Measurements from ENCODE around the gene MITF.

The MITF gene

DNA sequence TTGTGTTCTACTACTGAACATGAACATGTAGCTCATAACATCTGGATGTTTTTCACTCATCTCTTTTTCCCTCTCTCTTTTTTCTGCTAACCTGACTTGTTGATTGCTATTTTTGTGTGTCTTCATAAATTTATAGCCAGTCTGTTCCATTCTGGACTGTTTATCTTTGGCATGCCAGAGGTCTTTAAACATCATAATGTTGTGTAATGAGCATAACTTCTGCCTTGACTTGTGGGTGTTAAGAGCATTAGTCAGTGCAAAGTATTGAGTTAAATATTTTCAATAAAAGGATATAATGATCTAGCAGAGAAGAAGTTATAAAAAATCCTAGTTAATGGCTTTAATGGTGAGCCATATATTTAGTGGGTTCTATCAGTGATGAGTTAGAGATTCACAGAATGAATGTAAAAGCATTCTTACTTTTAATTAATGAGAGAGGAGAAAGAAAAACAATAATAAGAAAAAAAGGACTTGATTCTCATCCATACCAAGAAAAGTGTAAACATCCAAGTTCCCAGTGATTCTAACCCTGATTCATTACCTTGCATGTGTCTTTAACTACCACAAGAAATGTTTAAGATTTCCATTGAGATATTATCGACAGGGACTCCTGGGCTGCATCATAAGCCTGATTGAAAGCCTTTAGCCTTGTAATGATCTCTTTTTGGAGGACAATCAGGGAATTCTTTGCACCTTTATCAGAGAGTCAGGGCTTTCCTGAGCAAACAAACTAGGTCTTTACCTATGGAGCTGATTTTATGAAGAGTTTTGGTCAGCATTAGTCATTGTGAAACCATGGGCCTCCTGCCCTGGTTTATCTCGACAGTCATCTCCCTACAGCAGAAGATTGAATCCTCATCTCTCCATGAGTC is 22.9 kb downstream of the MITF start:
- DNase-seq = no peak

GRCh38 chr3:69762768-69763229 is 23.5 kb downstream of the MITF start:
- no peak for DNase-seq

DNA sequence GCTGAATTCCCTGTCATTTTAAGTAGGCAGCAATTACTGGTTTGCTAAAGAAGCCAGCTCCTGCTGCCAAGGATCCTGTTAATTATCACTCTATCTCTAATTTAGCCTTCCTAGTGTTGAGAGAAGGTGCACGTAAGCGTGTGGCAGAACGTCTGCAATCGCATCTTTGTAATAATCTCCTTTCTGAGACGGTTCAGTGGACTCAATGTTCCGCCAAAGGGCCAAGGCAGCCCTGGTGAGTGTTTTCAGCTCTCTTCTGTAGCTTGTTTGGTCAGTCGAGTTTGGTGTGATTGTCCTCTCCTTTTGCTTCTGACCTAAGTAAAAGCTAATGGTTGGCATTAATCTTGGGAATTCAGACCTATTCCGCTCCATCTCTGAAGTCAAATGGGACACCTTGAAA is 24.2 kb downstream of the MITF start:
- no peak for DNase-seq

DNA sequence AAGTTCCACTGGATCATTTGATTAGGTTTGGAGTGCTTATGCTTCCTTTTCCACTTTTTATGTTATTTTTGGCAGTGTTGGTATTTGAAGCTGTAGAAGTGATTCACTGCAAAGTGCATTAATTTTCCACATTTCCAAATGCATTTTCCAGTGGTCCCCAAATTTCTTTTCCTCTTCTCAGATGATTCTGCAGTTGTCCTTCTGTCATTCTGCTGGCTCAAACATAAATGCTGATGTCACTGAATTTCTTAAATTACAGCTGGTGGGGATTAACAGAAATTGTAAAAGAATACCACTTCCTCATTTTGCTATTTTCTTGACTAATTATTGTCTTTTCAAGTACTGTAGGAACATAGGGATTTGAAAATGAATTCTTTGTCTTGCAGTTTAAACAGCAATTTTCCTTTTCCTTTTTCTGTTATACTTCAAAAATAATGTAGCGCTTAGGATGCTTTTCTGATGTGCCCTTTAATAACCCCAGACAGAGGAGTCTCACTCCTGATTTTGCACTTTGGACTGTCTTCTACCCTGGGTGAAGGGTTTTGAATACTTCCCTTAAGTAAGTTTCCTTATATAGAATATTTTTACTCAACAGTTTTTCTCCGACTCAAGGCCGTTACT is 25.0 kb downstream of the MITF start:
- peak; percentile 57 to 71 for DNase-seq

DNA sequence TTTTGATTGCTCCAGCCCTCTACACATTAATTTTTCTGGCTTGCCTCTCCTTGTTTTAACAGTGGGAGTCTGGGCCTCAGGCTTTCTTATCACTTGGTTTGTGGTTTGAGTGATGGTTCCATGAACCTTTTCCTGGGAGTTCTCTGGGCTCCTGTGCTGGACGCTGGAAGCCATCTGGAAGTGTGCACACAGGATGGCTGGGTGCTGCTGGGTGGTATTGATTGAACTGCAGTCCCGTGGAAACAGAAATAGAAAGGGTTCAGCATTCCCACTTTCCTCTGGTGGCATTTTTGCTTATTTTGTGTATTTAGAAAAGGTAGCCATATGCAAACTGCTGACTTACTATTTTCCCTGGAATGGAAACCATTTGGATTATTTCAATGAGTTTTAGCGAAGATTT is 25.6 kb downstream of the MITF start:
- DNase-seq = no peak

- DNase-seq = no peak
These were observed 27.4 kb downstream of the MITF start for GRCh38 chr3:69766638-69767037.

GRCh38 chr3:69767571-69767970 is 28.3 kb downstream of the MITF start:
- DNase-seq = no peak

DNA sequence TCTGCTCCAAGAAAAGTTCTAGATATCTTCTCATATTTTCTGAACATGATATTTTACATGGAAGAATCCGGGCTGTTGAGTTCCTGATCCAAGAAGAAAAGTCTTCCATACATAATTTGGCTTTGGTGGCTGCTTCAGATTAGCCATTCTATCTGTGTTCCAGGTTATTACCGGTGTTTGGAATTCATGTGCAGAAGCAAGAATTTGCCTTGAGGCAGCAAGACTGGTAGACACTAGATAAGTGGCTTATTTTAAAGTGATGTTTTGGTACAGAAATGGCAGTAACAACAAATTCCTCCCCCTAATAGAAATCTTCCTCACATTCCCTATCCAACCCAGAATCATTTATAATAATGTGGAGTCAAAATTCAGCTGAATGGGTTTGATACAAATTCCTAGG is 29.2 kb downstream of the MITF start:
- DNase-seq = no peak

DNA sequence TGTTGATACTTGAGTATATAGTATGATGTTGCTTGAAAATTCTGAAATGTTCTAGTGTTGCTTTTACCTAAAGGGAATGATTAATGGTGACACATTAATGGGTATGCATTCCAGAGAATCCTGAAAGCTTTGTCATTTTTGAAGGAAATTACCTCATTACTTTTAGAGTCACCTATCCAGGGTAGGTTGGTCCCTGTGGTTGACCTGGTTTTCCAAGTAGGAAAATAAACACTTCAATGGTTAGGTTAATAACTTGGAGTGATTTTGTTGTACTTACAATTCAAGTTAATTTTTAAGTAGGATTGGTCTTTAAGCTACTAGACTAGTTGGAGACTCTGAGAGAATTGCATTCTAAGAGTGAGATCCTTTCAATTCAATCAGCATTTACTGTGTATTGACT is 31.0 kb downstream of the MITF start:
- DNase-seq = no peak

GRCh38 chr3:69770976-69771634 is 31.8 kb downstream of the MITF start:
- DNase-seq = no peak

- no peak for DNase-seq
These were observed 33.0 kb downstream of the MITF start for GRCh38 chr3:69772152-69772867.

- no peak for DNase-seq
These were observed 34.8 kb downstream of the MITF start for GRCh38 chr3:69774029-69774428.

DNA sequence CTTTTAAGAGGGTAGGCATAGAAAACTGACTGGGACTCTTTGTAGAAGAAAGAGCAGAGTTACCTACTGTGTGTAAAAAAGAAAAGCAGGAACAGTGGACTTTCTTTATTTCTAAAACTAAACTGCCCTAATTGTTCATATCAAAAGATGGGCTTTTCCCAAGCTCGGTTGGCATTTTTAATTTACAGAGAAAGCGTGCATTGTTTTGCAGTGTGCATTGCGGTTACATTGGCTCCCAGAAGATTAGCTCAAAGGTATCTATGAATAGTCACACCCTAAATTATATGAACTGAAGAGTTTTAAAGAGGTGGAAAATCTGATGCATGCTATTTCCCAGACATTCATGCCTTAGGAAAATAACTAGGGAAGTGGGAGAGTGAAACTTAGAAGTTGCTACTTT is 36.5 kb downstream of the MITF start:
- no peak for DNase-seq

GRCh38 chr3:69776289-69776688 is 37.0 kb downstream of the MITF start:
- no peak for DNase-seq

DNA sequence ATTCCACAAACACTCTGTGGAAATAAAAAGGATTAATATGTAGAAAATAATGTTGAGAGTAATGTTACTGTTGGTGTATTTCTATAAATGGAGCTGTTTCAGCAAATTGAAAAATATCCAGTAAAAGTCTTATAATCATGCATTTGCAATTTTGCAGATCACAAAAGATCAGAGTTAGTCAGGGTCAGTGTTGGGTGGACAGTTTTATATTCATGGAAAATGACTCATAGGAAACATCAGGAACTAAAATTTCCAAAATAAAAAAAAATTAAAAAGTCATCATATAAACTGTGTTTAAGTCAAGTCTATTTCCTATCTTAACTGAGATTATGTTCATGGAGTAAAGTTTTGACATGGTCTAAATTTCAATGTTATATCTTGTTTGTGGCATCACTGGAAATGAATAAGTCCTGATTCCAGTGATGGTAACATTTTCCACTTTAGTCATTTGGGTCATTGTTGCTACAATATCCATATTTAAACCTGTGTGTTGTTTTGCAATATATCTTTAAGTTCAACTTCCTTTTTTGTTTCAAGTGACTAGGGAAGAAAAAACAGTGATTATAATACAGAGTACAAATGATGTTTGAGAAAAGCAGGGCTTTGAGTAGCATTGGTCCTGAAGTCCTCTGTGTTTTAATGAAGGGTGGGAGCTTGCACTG is 37.8 kb downstream of the MITF start:
- peak; percentile 49 to 63 for DNase-seq

DNA sequence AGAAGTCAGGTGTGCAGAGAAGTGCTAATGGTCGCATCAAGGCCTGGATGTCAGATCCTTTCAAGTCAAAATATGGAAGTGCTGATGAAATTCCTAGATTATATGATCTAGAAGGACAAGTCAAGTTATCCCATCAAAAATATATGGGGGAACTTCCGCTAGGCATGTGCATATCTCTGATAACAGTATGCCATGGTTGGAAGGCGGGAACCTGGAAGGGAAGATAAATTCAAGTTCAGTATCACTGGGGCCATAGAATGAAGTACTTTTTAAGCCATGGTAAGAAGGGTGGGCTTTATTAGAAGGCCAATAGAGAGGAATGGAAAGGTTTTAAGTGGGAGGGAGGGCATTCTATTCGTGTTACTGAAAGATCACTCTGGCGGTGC is 38.3 kb downstream of the MITF start:
- no peak for DNase-seq

- DNase-seq = no peak
These were observed 42.3 kb downstream of the MITF start for GRCh38 chr3:69781593-69781992.

- DNase-seq = no peak
These were observed 45.8 kb downstream of the MITF start for GRCh38 chr3:69784954-69785514.

GRCh38 chr3:69785769-69786320 is 46.6 kb downstream of the MITF start:
- no peak for DNase-seq

- DNase-seq = no peak
These were observed 47.6 kb downstream of the MITF start for GRCh38 chr3:69786854-69787253.

DNA sequence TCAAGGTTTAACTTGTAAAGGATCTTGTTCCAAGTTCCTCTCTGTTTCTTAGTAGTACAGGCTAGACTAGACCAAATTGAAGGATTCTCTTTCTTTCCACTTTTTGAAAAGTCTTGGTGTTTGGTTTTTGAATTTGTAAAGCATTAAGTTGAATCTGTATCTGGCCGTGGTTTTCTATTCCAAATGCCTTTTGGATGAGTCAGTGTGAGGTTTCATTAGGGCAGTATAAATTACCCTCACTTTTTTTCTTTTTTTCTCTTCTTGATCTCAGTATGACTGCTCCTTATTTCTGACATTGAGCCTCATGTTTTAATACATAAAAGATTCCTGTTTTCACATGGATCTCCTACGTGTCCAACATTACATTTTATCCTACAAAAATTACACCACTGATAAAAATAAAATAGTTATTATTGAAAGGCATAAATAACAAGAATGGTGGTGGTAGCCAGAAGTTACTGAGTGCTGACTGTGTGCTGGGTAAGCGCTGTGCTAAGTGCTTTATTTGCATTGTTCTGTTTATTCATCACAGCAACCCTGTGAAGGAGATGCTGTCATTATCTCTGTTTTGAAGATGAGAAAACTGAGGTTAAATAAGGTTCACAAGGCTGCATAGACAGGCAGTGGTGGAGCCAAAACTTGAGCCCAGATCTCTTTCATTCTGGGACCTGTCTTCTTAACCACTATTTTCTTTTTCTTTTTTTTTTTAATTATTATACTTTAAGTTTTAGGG is 48.3 kb downstream of the MITF start:
- DNase-seq = no peak
